HEK293 (cell line): ENCODE measurements around the gene SEPTIN12.

Source experiments
- CTCF ChIA-PET: fragments of 350-600 bp; formaldehyde crosslinking; extraction: SDS; loops from one replicate; lab custom pipeline; 2021; ENCODE audit warnings: antibody characterized with exemption; lab: Yijun Ruan, JAX
- POLR2A ChIA-PET: fragments of 300-600 bp; formaldehyde crosslinking; extraction: SDS; loops from one replicate; lab custom pipeline; 2020; ENCODE audit warnings: antibody characterized with exemption, inconsistent platforms; lab: Yijun Ruan, JAX
- H3K27ac ChIP-seq: fragments of 200-500 bp; sonication (Bioruptor generic); 2 replicates; pipeline ENCODE4 v1.5.1; 2014; ENCODE audit warnings: low read depth, low read length, control low read depth, inconsistent platforms; ENCODE audit errors: extremely low read depth
- H3K36me3 ChIP-seq, 2 experiments: fragments of 200-500 bp in 1 of 2; sonication (Bioruptor generic) in 1 of 2; 1 replicate in 1 of 2; 2 replicates in 1 of 2; pipeline ENCODE4 v1.5.1; 2014 to 2017; ENCODE audit warnings: inconsistent platforms in 2 of 2, low read length in 2 of 2; ENCODE audit not compliant: control insufficient read depth in 2 of 2, insufficient read depth in 1 of 2
- H3K4me1 ChIP-seq: fragments of 200-500 bp; sonication (Bioruptor generic); 2 replicates; pipeline ENCODE4 v1.5.1; 2014; ENCODE audit warnings: mild to moderate bottlenecking, low read length, inconsistent platforms; ENCODE audit not compliant: control insufficient read depth, insufficient read depth
- H3K4me3 ChIP-seq: 2 replicates; pipeline ENCODE4 v1.5.1; 2011; ENCODE audit warnings: low read depth, mild to moderate bottlenecking, control low read depth, low read length, moderate library complexity
- H3K9me3 ChIP-seq: fragments of 200-500 bp; sonication (Bioruptor generic); 2 replicates; pipeline ENCODE4 v1.5.1; 2014; ENCODE audit warnings: low read depth, low read length, inconsistent platforms; ENCODE audit not compliant: control insufficient read depth, insufficient read depth
- GFI1B ChIP-seq: fragments of 450-650 bp; formaldehyde crosslinking; IDR thresholded peaks from 2 replicates; pipeline ENCODE4 v1.5.1; 2016; ENCODE audit warnings: missing biosample characterization, missing genetic modification characterization
- HOXD13 ChIP-seq: sonication (generic); formaldehyde crosslinking; IDR thresholded peaks from 2 replicates; pipeline ENCODE4 v1.8.0; 2022; ENCODE audit warnings: missing genetic modification reagents, borderline replicate concordance
- KLF8 ChIP-seq: fragments of 450-650 bp; formaldehyde crosslinking; IDR thresholded peaks from 2 replicates; pipeline ENCODE4 v1.5.1; 2016; ENCODE audit warnings: missing biosample characterization, missing genetic modification characterization
- MEIS1 ChIP-seq: sonication (generic); formaldehyde crosslinking; IDR thresholded peaks from 2 replicates; pipeline ENCODE4 v1.8.1; 2022; ENCODE audit warnings: missing genetic modification reagents, mild to moderate bottlenecking, borderline replicate concordance
- MYNN ChIP-seq: fragments of 450-650 bp; formaldehyde crosslinking; IDR thresholded peaks from 2 replicates; pipeline ENCODE4 v1.5.1; 2016; ENCODE audit warnings: missing biosample characterization, missing genetic modification characterization, borderline replicate concordance
- MZF1 ChIP-seq: fragments of 450-650 bp; formaldehyde crosslinking; IDR thresholded peaks from 2 replicates; pipeline ENCODE4 v1.5.1; 2017; ENCODE audit warnings: missing biosample characterization, missing genetic modification characterization, borderline replicate concordance
- OSR2 ChIP-seq: fragments of 450-650 bp; formaldehyde crosslinking; IDR thresholded peaks from 2 replicates; pipeline ENCODE4 v1.5.1; 2016; ENCODE audit warnings: missing biosample characterization, missing genetic modification characterization
- SETDB1 ChIP-seq: IDR thresholded peaks from one replicate; pipeline ENCODE4 v1.6.1; 2017; ENCODE audit warnings: mild to moderate bottlenecking, low read length, moderate library complexity, mixed read lengths; ENCODE audit not compliant: insufficient read length
- YY1 ChIP-seq: fragments of 450-650 bp; formaldehyde crosslinking; IDR thresholded peaks from 2 replicates; pipeline ENCODE4 v1.5.1; 2018; ENCODE audit warnings: missing biosample characterization, missing genetic modification characterization
- YY2 ChIP-seq: fragments of 450-650 bp; formaldehyde crosslinking; IDR thresholded peaks from 2 replicates; pipeline ENCODE4 v1.5.1; 2016; ENCODE audit warnings: missing biosample characterization, missing genetic modification characterization
- ZNF121 ChIP-seq: fragments of 450-650 bp; formaldehyde crosslinking; IDR thresholded peaks from 2 replicates; pipeline ENCODE4 v1.5.1; 2016; ENCODE audit warnings: missing biosample characterization, missing genetic modification characterization
- ZNF391 ChIP-seq: fragments of 450-650 bp; formaldehyde crosslinking; IDR thresholded peaks from 2 replicates; pipeline ENCODE4 v1.5.1; 2016; ENCODE audit warnings: low read depth, missing biosample characterization, missing genetic modification characterization, borderline replicate concordance
- ZNF529 ChIP-seq: fragments of 450-650 bp; formaldehyde crosslinking; IDR thresholded peaks from 2 replicates; pipeline ENCODE4 v1.5.1; 2017; ENCODE audit warnings: missing genetic modification characterization, missing biosample characterization; ENCODE audit not compliant: insufficient replicate concordance
- ZNF621 ChIP-seq: fragments of 450-650 bp; formaldehyde crosslinking; IDR thresholded peaks from 2 replicates; pipeline ENCODE4 v1.5.1; 2017; ENCODE audit warnings: missing biosample characterization, missing genetic modification characterization
- ZNF658 ChIP-seq: fragments of 450-650 bp; formaldehyde crosslinking; IDR thresholded peaks from 2 replicates; pipeline ENCODE4; 2016; ENCODE audit warnings: missing biosample characterization, missing genetic modification characterization
- ZSCAN16 ChIP-seq: fragments of 450-650 bp; formaldehyde crosslinking; IDR thresholded peaks from 2 replicates; pipeline ENCODE4 v1.5.1; 2016; ENCODE audit warnings: missing biosample characterization, missing genetic modification characterization
- TF ChIP-seq, protein P1 (sequence below): fragments of 450-650 bp; formaldehyde crosslinking; IDR thresholded peaks from 2 replicates; pipeline ENCODE4 v1.5.1; 2016; ENCODE audit warnings: missing biosample characterization, missing genetic modification characterization
- TF ChIP-seq, protein P2 (sequence below): fragments of 450-650 bp; formaldehyde crosslinking; IDR thresholded peaks from 2 replicates; pipeline ENCODE4 v1.5.1; 2016; ENCODE audit warnings: missing biosample characterization, missing genetic modification characterization
- TF ChIP-seq, protein P3 (sequence below): fragments of 450-650 bp; formaldehyde crosslinking; IDR thresholded peaks from 2 replicates; pipeline ENCODE4 v1.5.1; 2016; ENCODE audit warnings: missing biosample characterization, missing genetic modification characterization
- TF ChIP-seq, protein P4 (sequence below): fragments of 450-650 bp; formaldehyde crosslinking; IDR thresholded peaks from 2 replicates; pipeline ENCODE4 v1.5.1; 2016; ENCODE audit warnings: missing biosample characterization, missing genetic modification characterization, low read depth

Gene SEPTIN12

DNA sequence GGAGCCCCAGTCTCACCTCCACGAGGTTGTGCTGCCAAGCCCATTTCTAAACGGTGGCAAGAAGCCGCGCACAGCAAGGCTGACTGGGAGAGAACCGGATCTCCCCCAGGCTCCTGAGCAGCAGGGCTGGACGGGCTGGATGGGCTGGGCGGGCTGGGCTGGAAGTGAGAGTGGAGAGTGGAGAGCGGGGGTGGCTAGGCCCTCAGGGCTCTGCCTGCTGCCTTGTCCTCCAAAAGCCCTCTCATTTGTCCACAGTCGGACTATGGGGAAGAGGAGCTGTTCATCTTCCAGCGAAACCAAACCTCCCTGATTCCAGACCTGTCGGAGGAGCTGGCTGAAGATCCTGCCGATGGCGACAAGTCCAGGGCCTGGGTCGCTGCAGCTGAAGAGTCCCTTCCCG, 50.6 kb downstream of the SEPTIN12 start (continued):
- TF ChIP-seq, protein P1, sequence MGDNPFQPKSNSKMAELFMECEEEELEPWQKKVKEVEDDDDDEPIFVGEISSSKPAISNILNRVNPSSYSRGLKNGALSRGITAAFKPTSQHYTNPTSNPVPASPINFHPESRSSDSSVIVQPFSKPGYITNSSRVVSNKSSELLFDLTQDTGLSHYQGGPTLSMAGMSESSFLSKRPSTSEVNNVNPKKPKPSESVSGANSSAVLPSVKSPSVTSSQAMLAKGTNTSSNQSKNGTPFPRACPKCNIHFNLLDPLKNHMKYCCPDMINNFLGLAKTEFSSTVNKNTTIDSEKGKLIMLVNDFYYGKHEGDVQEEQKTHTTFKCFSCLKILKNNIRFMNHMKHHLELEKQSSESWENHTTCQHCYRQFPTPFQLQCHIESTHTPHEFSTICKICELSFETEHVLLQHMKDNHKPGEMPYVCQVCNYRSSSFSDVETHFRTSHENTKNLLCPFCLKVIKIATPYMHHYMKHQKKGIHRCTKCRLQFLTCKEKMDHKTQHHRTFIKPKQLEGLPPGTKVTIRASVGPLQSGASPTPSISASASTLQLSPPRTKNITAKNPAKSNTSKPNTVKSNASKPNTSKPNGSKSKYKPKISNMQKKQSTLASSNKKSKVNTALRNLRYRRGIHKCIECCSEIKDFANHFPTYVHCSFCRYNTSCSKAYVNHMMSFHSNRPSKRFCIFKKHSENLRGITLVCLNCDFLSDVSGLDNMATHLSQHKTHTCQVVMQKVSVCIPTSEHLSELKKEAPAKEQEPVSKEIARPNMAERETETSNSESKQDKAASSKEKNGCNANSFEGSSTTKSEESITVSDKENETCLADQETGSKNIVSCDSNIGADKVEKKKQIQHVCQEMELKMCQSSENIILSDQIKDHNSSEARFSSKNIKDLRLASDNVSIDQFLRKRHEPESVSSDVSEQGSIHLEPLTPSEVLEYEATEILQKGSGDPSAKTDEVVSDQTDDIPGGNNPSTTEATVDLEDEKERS: no peak
- no peak for TF ChIP-seq KLF8 (tag by site-specific recombination)
- no peak for TF ChIP-seq ZNF121 (tag by site-specific recombination)

DNA sequence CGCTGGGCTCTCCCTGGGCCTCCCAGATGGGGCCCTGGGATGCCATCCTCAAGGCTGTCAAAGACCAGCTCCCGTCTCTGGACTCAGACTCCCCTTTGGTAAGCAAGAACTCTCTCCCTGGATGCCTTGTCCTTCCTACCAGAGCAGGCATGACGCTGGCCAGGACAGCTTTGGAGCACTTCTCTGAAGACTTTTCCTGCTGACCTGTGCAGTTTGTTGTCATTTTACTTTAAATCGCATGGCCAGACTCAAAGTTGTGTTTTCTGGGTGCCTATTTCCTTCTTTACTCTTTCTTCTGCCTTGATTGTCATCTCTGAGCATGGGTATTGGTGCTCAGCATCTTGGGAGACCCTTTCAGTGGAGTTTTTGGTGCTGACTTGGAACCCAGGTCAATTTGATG, 51.6 kb downstream of the SEPTIN12 start:
- Histone ChIP-seq H3K4me1 (no peaks in the 10 kb centered on the region), H3K9me3 (no peaks in the 10 kb centered on the region), H3K36me3 (peaks cover 0 to 7% of the 10 kb centered on the region in 2 experiments; a peak in 2 of 3 replicates), H3K27ac (no peak overlapping the region), H3K4me3 (no peak overlapping the region)
- TF ChIP-seq SETDB1 (no peak), ZNF529 (tag by site-specific recombination) (no peak), ZNF391 (no peak), MYNN (tag by site-specific recombination) (no peak), MEIS1 (CRISPR knock-in tag) (no peak), YY2 (tag by site-specific recombination) (no peak), ZNF658 (tag by site-specific recombination) (no peak), OSR2 (tag by site-specific recombination) (no peak), GFI1B (no peak), ZSCAN16 (tag by site-specific recombination) (no peak), YY1 (tag by site-specific recombination) (no peak), HOXD13 (CRISPR knock-in tag) (no peak), MZF1 (tag by site-specific recombination) (no peak), ZNF621 (tag by site-specific recombination) (no peak)
- TF ChIP-seq, protein P2, sequence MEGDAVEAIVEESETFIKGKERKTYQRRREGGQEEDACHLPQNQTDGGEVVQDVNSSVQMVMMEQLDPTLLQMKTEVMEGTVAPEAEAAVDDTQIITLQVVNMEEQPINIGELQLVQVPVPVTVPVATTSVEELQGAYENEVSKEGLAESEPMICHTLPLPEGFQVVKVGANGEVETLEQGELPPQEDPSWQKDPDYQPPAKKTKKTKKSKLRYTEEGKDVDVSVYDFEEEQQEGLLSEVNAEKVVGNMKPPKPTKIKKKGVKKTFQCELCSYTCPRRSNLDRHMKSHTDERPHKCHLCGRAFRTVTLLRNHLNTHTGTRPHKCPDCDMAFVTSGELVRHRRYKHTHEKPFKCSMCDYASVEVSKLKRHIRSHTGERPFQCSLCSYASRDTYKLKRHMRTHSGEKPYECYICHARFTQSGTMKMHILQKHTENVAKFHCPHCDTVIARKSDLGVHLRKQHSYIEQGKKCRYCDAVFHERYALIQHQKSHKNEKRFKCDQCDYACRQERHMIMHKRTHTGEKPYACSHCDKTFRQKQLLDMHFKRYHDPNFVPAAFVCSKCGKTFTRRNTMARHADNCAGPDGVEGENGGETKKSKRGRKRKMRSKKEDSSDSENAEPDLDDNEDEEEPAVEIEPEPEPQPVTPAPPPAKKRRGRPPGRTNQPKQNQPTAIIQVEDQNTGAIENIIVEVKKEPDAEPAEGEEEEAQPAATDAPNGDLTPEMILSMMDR: no peak
- TF ChIP-seq, protein P3, sequence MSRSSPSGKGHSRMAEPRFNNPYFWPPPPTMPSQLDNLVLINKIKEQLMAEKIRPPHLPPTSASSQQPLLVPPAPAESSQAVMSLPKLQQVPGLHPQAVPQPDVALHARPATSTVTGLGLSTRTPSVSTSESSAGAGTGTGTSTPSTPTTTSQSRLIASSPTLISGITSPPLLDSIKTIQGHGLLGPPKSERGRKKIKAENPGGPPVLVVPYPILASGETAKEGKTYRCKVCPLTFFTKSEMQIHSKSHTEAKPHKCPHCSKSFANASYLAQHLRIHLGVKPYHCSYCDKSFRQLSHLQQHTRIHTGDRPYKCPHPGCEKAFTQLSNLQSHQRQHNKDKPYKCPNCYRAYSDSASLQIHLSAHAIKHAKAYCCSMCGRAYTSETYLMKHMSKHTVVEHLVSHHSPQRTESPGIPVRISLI: no peak
- TF ChIP-seq, protein P4, sequence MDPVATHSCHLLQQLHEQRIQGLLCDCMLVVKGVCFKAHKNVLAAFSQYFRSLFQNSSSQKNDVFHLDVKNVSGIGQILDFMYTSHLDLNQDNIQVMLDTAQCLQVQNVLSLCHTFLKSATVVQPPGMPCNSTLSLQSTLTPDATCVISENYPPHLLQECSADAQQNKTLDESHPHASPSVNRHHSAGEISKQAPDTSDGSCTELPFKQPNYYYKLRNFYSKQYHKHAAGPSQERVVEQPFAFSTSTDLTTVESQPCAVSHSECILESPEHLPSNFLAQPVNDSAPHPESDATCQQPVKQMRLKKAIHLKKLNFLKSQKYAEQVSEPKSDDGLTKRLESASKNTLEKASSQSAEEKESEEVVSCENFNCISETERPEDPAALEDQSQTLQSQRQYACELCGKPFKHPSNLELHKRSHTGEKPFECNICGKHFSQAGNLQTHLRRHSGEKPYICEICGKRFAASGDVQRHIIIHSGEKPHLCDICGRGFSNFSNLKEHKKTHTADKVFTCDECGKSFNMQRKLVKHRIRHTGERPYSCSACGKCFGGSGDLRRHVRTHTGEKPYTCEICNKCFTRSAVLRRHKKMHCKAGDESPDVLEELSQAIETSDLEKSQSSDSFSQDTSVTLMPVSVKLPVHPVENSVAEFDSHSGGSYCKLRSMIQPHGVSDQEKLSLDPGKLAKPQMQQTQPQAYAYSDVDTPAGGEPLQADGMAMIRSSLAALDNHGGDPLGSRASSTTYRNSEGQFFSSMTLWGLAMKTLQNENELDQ (tag by site-specific recombination): no peak
- POLR2A ChIA-PET: interaction anchor here (0.7 kb wide), 1 partner anchor 32 kb away, joined by 3 read pairs; no protein-coding TSS in a partner anchor
- CTCF ChIA-PET: no interaction called here
